Keratinocyte (primary cell): ENCODE measurements around the gene KIF20A. TPM values are rescaled to one million over a fixed set of nuclear protein-coding genes. Genes with fewer than 3 reads are reported as not detected.

Experiments
- DNase-seq: peaks from one replicate; pipeline ENCODE4 v3.0.0-alpha.2; 2011; ENCODE audit warnings: low read depth, missing footprints, low spot score
- FAIRE-seq: peaks from 2 replicates; lab custom pipeline; 2011; peaks lifted over from hg19 to GRCh38; lab: Jason Lieb, UNC
- H2AFZ ChIP-seq: 2 replicates; pipeline ENCODE4 v1.6.0; 2012; ENCODE audit warnings: low read length, control low read depth, inconsistent platforms; ENCODE audit not compliant: control insufficient read depth
- H3K27ac ChIP-seq: 2 replicates; pipeline ENCODE4 v1.5.1; 2011; ENCODE audit warnings: low read length; ENCODE audit not compliant: control insufficient read depth, insufficient read depth
- H3K27me3 ChIP-seq: 3 replicates; pipeline ENCODE4 v1.6.0; 2011; ENCODE audit warnings: low read length; ENCODE audit not compliant: control insufficient read depth, insufficient read depth; ENCODE audit errors: extremely low read depth
- H3K36me3 ChIP-seq, 2 experiments: 2 replicates in 1 of 2; 3 replicates in 1 of 2; pipeline ENCODE4 v1.5.1; 2011; ENCODE audit warnings: low read length in 2 of 2, mild to moderate bottlenecking in 1 of 2; ENCODE audit not compliant: control insufficient read depth in 2 of 2, insufficient read depth in 2 of 2; ENCODE audit errors: extremely low read depth in 1 of 2
- H3K4me1 ChIP-seq: 3 replicates; pipeline ENCODE4 v1.5.1; 2011; ENCODE audit warnings: low read length; ENCODE audit not compliant: control insufficient read depth, insufficient read depth; ENCODE audit errors: extremely low read depth
- H3K4me2 ChIP-seq: 3 replicates; pipeline ENCODE4 v1.6.0; 2011; ENCODE audit warnings: low read depth, low read length; ENCODE audit not compliant: control insufficient read depth, insufficient read depth; ENCODE audit errors: extremely low read depth
- H3K4me3 ChIP-seq, 3 experiments: fragments of 200-600 bp in 1 of 3; sonication (generic) in 1 of 3; 2 replicates in 2 of 3; 3 replicates in 1 of 3; pipeline ENCODE4 v1.5.1; 2011 to 2016; ENCODE audit warnings: low read length in 3 of 3, mild to moderate bottlenecking in 3 of 3, control low read depth in 2 of 3, inconsistent platforms in 1 of 3, low read depth in 1 of 3, mixed read lengths in 1 of 3, mixed run types in 1 of 3, moderate library complexity in 1 of 3; ENCODE audit not compliant: control insufficient read depth in 2 of 3, insufficient read depth in 2 of 3; ENCODE audit errors: extremely low read depth in 1 of 3
- H3K79me2 ChIP-seq: 2 replicates; pipeline ENCODE4 v1.6.0; 2012; ENCODE audit warnings: low read length; ENCODE audit not compliant: control insufficient read depth, insufficient read depth
- H3K9ac ChIP-seq: 3 replicates; pipeline ENCODE4 v1.6.0; 2011; ENCODE audit warnings: low read length; ENCODE audit not compliant: control insufficient read depth, insufficient read depth; ENCODE audit errors: extremely low read depth
- H3K9me1 ChIP-seq: 3 replicates; pipeline ENCODE4 v1.6.0; 2011; ENCODE audit warnings: low read length; ENCODE audit not compliant: control insufficient read depth, insufficient read depth; ENCODE audit errors: extremely low read depth
- H3K9me3 ChIP-seq: 2 replicates; pipeline ENCODE4 v1.5.1; 2012; ENCODE audit warnings: low read depth, low read length; ENCODE audit not compliant: control insufficient read depth
- H4K20me1 ChIP-seq: 3 replicates; pipeline ENCODE4 v1.6.0; 2011; ENCODE audit warnings: low read length; ENCODE audit not compliant: control insufficient read depth, insufficient read depth; ENCODE audit errors: extremely low read depth
- EZH2 ChIP-seq: IDR thresholded peaks from one replicate; pipeline ENCODE4 v1.6.1; 2012; ENCODE audit warnings: inconsistent platforms, mild to moderate bottlenecking, low read length, moderate library complexity
- dilution Hi-C: fragments of 300-500 bp; cut with MboI; formaldehyde crosslinking; loops from one replicate; pipeline ENCODE4 v1.7.0; 2020; ENCODE audit warnings: low sequenced_read_pairs; ENCODE audit not compliant: extremely low pct_ligation_motif_present
- polyA plus RNA-seq, 5 experiments: library from polyadenylated mRNA; depleted of rRNA in 3 of 5; stranded (reverse) in 3 of 5; stranded (forward) in 1 of 5; unstranded in 1 of 5; fragments of >200 nt; gene quantifications; 1 replicate in 1 of 5; 2 replicates in 3 of 5; 3 replicates in 1 of 5; pipeline versions ENCODE4 v1.2.1 to v1.2.3, GENCODE V29; 2011 to 2012; ENCODE audit warnings: missing spikeins in 2 of 5, low read depth in 1 of 5, low replicate concordance in 1 of 5
- TF ChIP-seq, protein P1 (sequence below), 3 experiments: IDR thresholded peaks in 1 of 3; conservative IDR thresholded peaks in 1 of 3; optimal IDR thresholded peaks in 1 of 3; 2 replicates in 2 of 3; 3 replicates in 1 of 3; pipeline versions ENCODE3 to v1.5.1; 2011; ENCODE audit warnings: low read length in 3 of 3, mild to moderate bottlenecking in 3 of 3, moderate library complexity in 2 of 3, control low read depth in 1 of 3, inconsistent platforms in 1 of 3; ENCODE audit not compliant: insufficient read depth in 2 of 3; ENCODE audit errors: extremely low read depth in 1 of 3

The KIF20A gene
- polyA plus RNA-seq, 1 donor (not counting 4 experiments of a cell fraction or from before 2014, with no cell fraction given) = 17.1 TPM

GRCh38 chr5:138229387-138229786 is 50.5 kb downstream of the KIF20A start:
- Histone ChIP-seq H3K4me1 (peaks cover 10% of the 10 kb centered on the region), H3K4me3 (no peak overlapping the region), H2AFZ (no peak overlapping the region), H3K27me3 (no peaks in the 10 kb centered on the region), H4K20me1 (no peaks in the 10 kb centered on the region), H3K36me3 (no peaks in the 10 kb centered on the region), H3K9me1 (no peaks in the 10 kb centered on the region), H3K27ac (no peak overlapping the region), H3K79me2 (no peaks in the 10 kb centered on the region), H3K9ac (no peak overlapping the region), H3K9me3 (no peaks in the 10 kb centered on the region), H3K4me2 (no peak overlapping the region)
- FAIRE-seq (no peak), DNase-seq (no peak)
- dilution Hi-C loops = no loop called here
- TF ChIP-seq EZH2 = no peak
- TF ChIP-seq, protein P1, sequence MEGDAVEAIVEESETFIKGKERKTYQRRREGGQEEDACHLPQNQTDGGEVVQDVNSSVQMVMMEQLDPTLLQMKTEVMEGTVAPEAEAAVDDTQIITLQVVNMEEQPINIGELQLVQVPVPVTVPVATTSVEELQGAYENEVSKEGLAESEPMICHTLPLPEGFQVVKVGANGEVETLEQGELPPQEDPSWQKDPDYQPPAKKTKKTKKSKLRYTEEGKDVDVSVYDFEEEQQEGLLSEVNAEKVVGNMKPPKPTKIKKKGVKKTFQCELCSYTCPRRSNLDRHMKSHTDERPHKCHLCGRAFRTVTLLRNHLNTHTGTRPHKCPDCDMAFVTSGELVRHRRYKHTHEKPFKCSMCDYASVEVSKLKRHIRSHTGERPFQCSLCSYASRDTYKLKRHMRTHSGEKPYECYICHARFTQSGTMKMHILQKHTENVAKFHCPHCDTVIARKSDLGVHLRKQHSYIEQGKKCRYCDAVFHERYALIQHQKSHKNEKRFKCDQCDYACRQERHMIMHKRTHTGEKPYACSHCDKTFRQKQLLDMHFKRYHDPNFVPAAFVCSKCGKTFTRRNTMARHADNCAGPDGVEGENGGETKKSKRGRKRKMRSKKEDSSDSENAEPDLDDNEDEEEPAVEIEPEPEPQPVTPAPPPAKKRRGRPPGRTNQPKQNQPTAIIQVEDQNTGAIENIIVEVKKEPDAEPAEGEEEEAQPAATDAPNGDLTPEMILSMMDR (optimal IDR thresholded peaks at IDR 0.05 in 1 of 3, IDR thresholded peaks at IDR 0.05 in 1 of 3, conservative IDR thresholded peaks at IDR 0.05 in 1 of 3; ENCODE audit: extremely low read depth in 1 of 3, insufficient read depth in 2 of 3, low read length in 3 of 3) = no peak

- Histone ChIP-seq H3K9ac (no peak overlapping the region), H3K9me1 (no peaks in the 10 kb centered on the region), H3K27me3 (no peaks in the 10 kb centered on the region), H3K79me2 (no peaks in the 10 kb centered on the region), H4K20me1 (no peaks in the 10 kb centered on the region), H2AFZ (no peak overlapping the region), H3K36me3 (no peaks in the 10 kb centered on the region), H3K9me3 (no peaks in the 10 kb centered on the region), H3K4me2 (no peak overlapping the region), H3K27ac (no peak overlapping the region), H3K4me1 (peaks cover 10% of the 10 kb centered on the region), H3K4me3 (no peak overlapping the region)
- FAIRE-seq = no peak
- TF ChIP-seq, protein P1 (optimal IDR thresholded peaks at IDR 0.05 in 1 of 3, IDR thresholded peaks at IDR 0.05 in 1 of 3, conservative IDR thresholded peaks at IDR 0.05 in 1 of 3; ENCODE audit: extremely low read depth in 1 of 3, insufficient read depth in 2 of 3, low read length in 3 of 3) = no peak
- TF ChIP-seq EZH2 = no peak
- dilution Hi-C loops = no loop called here
- DNase-seq = no peak
Measured at GRCh38 chr5:138230261-138230660, 51.3 kb downstream of the KIF20A start.
